ENCODE measurements around the gene ZDHHC20. TPM values are rescaled to one million over a fixed set of nuclear protein-coding genes. Genes with fewer than 3 reads are reported as not detected.

Gene ZDHHC20
- total and polyA plus RNA-seq, 10 of the 15 experiments (the other 5 are each of a cell fraction or from before 2014, with no cell fraction given) = 8.6 to 57.8 (median 41.7) TPM

GRCh38 chr13:21336609-21337349 is 122.3 kb downstream of the ZDHHC20 start (continued):
- TF ChIP-seq RELB (IDR thresholded peaks at IDR 0.05; ENCODE audit: low read depth) (no peak), SREBF2 (IDR thresholded peaks at IDR 0.05; ENCODE audit: low read length) (no peak), WRNIP1 (IDR thresholded peaks at IDR 0.05; ENCODE audit: borderline replicate concordance, low read depth, low read length) (no peak), ZNF622 (IDR thresholded peaks at IDR 0.05) (no peak), NR2C2 (IDR thresholded peaks at IDR 0.05; ENCODE audit: borderline replicate concordance, control insufficient read depth, insufficient read length, low read depth) (no peak), CEBPZ (IDR thresholded peaks at IDR 0.05; ENCODE audit: low read depth, low read length) (no peak), PAX5 (IDR thresholded peaks at IDR 0.05; ENCODE audit: borderline replicate concordance, low read depth, low read length) (no peak), BRCA1 (IDR thresholded peaks at IDR 0.05; ENCODE audit: low read depth, low read length) (no peak), SRF (IDR thresholded peaks at IDR 0.05; ENCODE audit: low read depth in 2 of 2, low read length in 2 of 2) (no peak), FOS (IDR thresholded peaks at IDR 0.05; ENCODE audit: borderline replicate concordance, extremely low read depth, insufficient read length) (no peak)
